ENCODE results near the gene MOB3B.
A peak's percentile ranks its signal among the peaks of the same experiment; 100 is the strongest.

Gene MOB3B

DNA sequence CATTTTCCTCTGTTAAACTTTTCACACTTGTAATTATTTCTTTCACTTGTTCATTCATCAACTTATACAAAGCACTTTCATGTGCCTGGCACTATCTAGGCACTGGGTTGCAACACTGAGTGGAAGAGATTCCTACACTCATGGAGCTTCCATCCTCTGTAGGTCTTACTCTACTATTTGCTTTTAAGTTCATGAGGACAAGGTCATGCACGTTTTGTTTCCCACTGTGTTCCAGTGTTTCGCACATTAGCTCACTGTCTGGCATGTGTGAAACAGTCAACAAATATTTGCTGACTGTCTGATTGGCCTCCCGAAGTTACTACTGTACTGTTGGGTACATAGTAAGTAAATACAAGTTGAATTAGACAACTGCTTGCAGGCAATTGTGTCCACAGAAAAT is 93.4 kb downstream of the MOB3B start:
- no peak overlapping the region for H3K18ac ChIP-seq (ENCODE audit: low read length)
- peak; percentile 58 to 75 for DNase-seq
- no peak overlapping the region for H2BK120ac ChIP-seq (ENCODE audit: insufficient read depth, low read length, poor library complexity)
- H2AK5ac ChIP-seq (ENCODE audit: low read length), result no peak overlapping the region
- H4K91ac ChIP-seq (ENCODE audit: low read depth, low read length), result no peak overlapping the region
- no peak overlapping the region for H2AFZ ChIP-seq (ENCODE audit: insufficient read depth, low read length, poor library complexity)
- H3K79me1 ChIP-seq (ENCODE audit: low read length), result peaks cover 20% of the 10 kb centered on the region
- no peaks in the 10 kb centered on the region for H3K27me3 ChIP-seq (ENCODE audit: insufficient read depth, low read length)
- no CpG with 5 or more reads among the region's 3 CpGs for WGBS (ENCODE audit: extremely low coverage, insufficient coverage, insufficient read length)
- no peak overlapping the region for H2BK12ac ChIP-seq (ENCODE audit: low read length)
- no peak overlapping the region for H3K23ac ChIP-seq (ENCODE audit: low read length)
- H3K27ac ChIP-seq (ENCODE audit: low read depth, low read length), result no peak overlapping the region
- no peak overlapping the region for H3K4ac ChIP-seq (ENCODE audit: low read depth, low read length)
- no peak overlapping the region for H3K4me2 ChIP-seq (ENCODE audit: low read length)
- H3K9ac ChIP-seq (ENCODE audit: low read length), result no peak overlapping the region
- no peak overlapping the region for H3K14ac ChIP-seq (ENCODE audit: low read length)
- H3K4me3 ChIP-seq (ENCODE audit: low read depth, low read length), result no peak overlapping the region
- H3K79me2 ChIP-seq (ENCODE audit: control insufficient read depth, insufficient read depth, low read length, poor library complexity), result peaks cover 1% of the 10 kb centered on the region
- H3K36me3 ChIP-seq (ENCODE audit: control insufficient read depth in 1 of 2, insufficient read depth in 2 of 2, low read length in 2 of 2), result no peaks in the 10 kb centered on the region
- no peak overlapping the region for H2BK5ac ChIP-seq (ENCODE audit: low read depth, low read length, poor library complexity)
- peaks cover 14 to 31% of the 10 kb centered on the region in 2 experiments for H3K4me1 ChIP-seq (ENCODE audit: control insufficient read depth in 1 of 2, insufficient read depth in 2 of 2, low read length in 2 of 2)
- H3K9me3 ChIP-seq (ENCODE audit: insufficient read depth, low read depth, low read length), result no peaks in the 10 kb centered on the region
- H4K12ac ChIP-seq (ENCODE audit: low read depth, low read length), result no peak overlapping the region
- no peak overlapping the region for H4K8ac ChIP-seq (ENCODE audit: low read depth, low read length)

DNA sequence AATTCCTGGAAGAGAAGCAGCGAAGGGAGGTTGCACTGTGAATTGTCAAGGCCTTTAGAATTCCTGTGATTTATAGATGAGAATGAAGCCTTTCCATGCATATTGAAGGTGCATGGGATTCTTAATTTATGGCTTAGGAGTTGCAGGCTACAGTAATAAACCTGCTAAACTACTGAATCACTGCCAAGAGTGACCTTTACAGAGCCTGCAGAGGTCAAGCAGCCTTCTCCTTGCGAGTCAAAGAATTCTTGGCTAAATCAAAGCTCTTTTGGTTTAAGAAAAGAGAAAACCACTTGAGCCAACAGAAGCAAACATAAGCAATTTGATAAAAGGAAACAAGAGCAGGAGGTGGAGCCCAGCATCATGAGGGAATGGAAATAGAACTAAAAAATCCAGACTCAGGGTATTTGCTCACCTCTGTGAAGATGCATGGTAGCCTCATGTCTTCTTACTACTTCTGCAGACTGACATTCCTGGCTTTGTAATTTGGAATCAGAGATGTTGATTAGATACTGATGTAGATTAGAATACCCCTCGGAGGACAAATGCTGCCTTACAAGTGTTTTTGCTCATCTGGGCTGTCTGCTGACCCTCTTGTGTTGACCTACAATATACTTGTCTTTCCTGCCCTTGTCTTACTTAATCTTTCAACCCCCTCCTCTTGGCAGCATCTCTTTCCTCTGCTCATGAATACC is 95.8 kb downstream of the MOB3B start:
- H3K79me1 ChIP-seq (ENCODE audit: low read length), result peaks cover 25% of the 10 kb centered on the region
- no peak overlapping the region for H3K14ac ChIP-seq (ENCODE audit: low read length)
- H2BK120ac ChIP-seq (ENCODE audit: insufficient read depth, low read length, poor library complexity), result no peak overlapping the region
- no peaks in the 10 kb centered on the region for H3K27me3 ChIP-seq (ENCODE audit: insufficient read depth, low read length)
- peak in 1 of 2 donors; percentile 67 for DNase-seq
- H3K36me3 ChIP-seq (ENCODE audit: control insufficient read depth in 1 of 2, insufficient read depth in 2 of 2, low read length in 2 of 2), result no peaks in the 10 kb centered on the region
- H3K9me3 ChIP-seq (ENCODE audit: insufficient read depth, low read depth, low read length), result no peaks in the 10 kb centered on the region
- H3K4ac ChIP-seq (ENCODE audit: low read depth, low read length), result no peak overlapping the region
- no peak overlapping the region for H3K4me2 ChIP-seq (ENCODE audit: low read length)
- WGBS (ENCODE audit: extremely low coverage, insufficient coverage, insufficient read length), result no CpG with 5 or more reads among the region's 3 CpGs
- no peak overlapping the region for H4K91ac ChIP-seq (ENCODE audit: low read depth, low read length)
- no peak overlapping the region for H3K4me3 ChIP-seq (ENCODE audit: low read depth, low read length)
- no peak overlapping the region for H2AK5ac ChIP-seq (ENCODE audit: low read length)
- H3K4me1 ChIP-seq (ENCODE audit: control insufficient read depth in 1 of 2, insufficient read depth in 2 of 2, low read length in 2 of 2), result peaks cover 24 to 40% of the 10 kb centered on the region in 2 experiments
- no peak overlapping the region for H3K9ac ChIP-seq (ENCODE audit: low read length)
- H3K27ac ChIP-seq (ENCODE audit: low read depth, low read length), result peak overlapping the region; percentile 75
- peaks cover 5% of the 10 kb centered on the region for H3K79me2 ChIP-seq (ENCODE audit: control insufficient read depth, insufficient read depth, low read length, poor library complexity)
- no peak overlapping the region for H3K23ac ChIP-seq (ENCODE audit: low read length)
- H2BK5ac ChIP-seq (ENCODE audit: low read depth, low read length, poor library complexity), result no peak overlapping the region
- no peak overlapping the region for H3K18ac ChIP-seq (ENCODE audit: low read length)
- no peak overlapping the region for H4K8ac ChIP-seq (ENCODE audit: low read depth, low read length)
- H2BK12ac ChIP-seq (ENCODE audit: low read length), result no peak overlapping the region
- no peak overlapping the region for H4K12ac ChIP-seq (ENCODE audit: low read depth, low read length)
- H2AFZ ChIP-seq (ENCODE audit: insufficient read depth, low read length, poor library complexity), result no peak overlapping the region

DNA sequence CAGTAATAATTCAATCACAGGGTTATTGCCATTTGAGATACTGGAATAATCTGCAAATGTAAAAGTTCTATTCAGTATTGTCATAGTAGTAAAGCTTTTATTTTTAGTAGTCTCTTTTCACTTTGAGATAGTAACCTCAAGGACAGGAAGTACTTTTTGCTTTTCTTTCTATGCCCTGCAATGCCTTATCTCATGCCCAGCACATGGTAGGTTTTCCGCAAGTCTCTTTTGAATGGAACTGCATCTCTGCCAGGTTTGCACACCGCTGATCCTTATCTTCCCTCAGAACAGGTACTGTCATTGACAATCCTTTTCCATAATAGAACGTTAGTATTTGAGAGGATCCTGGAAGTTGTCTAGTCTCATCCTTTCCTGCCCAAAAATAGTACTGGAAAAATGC is 97.3 kb downstream of the MOB3B start:
- Histone ChIP-seq H4K12ac (ENCODE audit: low read depth, low read length) (no peak overlapping the region), H3K4me1 (ENCODE audit: control insufficient read depth in 1 of 2, insufficient read depth in 2 of 2, low read length in 2 of 2) (peaks cover 28 to 42% of the 10 kb centered on the region in 2 experiments), H3K9me3 (ENCODE audit: insufficient read depth, low read depth, low read length) (no peaks in the 10 kb centered on the region), H2AFZ (ENCODE audit: insufficient read depth, low read length, poor library complexity) (no peak overlapping the region), H3K4me3 (ENCODE audit: low read depth, low read length) (no peak overlapping the region), H3K27me3 (ENCODE audit: insufficient read depth, low read length) (no peaks in the 10 kb centered on the region), H4K8ac (ENCODE audit: low read depth, low read length) (no peak overlapping the region), H3K18ac (ENCODE audit: low read length) (no peak overlapping the region), H2BK120ac (ENCODE audit: insufficient read depth, low read length, poor library complexity) (no peak overlapping the region), H4K91ac (ENCODE audit: low read depth, low read length) (no peak overlapping the region), H3K14ac (ENCODE audit: low read length) (no peak overlapping the region), H2BK5ac (ENCODE audit: low read depth, low read length, poor library complexity) (no peak overlapping the region), H3K79me2 (ENCODE audit: control insufficient read depth, insufficient read depth, low read length, poor library complexity) (peaks cover 8% of the 10 kb centered on the region), H2BK12ac (ENCODE audit: low read length) (no peak overlapping the region), H3K36me3 (ENCODE audit: control insufficient read depth in 1 of 2, insufficient read depth in 2 of 2, low read length in 2 of 2) (no peaks in the 10 kb centered on the region), H3K4ac (ENCODE audit: low read depth, low read length) (no peak overlapping the region), H3K4me2 (ENCODE audit: low read length) (no peak overlapping the region), H3K9ac (ENCODE audit: low read length) (no peak overlapping the region), H2AK5ac (ENCODE audit: low read length) (no peak overlapping the region), H3K23ac (ENCODE audit: low read length) (no peak overlapping the region), H3K27ac (ENCODE audit: low read depth, low read length) (peak overlapping the region; percentile 58), H3K79me1 (ENCODE audit: low read length) (peaks cover 35% of the 10 kb centered on the region)
- WGBS (ENCODE audit: extremely low coverage, insufficient coverage, insufficient read length), result no CpG with 5 or more reads among the region's 3 CpGs
- no peak for DNase-seq

DNA sequence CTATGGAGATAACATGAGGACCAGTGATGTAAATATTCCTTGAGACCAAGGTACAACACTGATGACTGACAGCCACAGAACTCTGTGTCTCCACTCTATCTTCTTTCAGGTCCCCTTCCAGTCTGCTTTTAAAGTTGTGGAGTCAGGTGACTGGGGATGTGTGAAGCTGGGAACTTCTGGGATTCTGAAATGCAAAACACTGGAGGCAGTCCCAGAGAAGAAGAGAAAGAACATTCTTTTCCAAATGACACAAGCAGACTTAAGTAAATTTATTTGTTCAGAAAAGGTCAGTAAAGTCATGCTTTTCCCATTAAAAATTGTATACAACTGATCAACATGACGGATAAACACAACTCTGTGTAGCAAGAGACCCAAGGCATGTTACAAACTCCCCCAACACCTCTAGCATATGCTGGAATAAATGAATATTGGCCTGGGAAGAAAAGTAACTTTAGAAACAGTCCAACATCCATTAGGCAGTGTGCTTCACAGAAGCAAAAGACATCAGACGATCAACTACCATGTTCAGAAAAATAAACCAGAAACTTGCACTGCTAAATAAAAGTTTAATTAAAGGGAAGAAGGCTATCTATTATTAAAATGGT is 98.0 kb downstream of the MOB3B start:
- Histone ChIP-seq H2BK12ac (ENCODE audit: low read length) (peak overlapping the region; percentile 4), H3K18ac (ENCODE audit: low read length) (no peak overlapping the region), H3K79me2 (ENCODE audit: control insufficient read depth, insufficient read depth, low read length, poor library complexity) (peaks cover 8% of the 10 kb centered on the region), H3K36me3 (ENCODE audit: control insufficient read depth in 1 of 2, insufficient read depth in 2 of 2, low read length in 2 of 2) (no peaks in the 10 kb centered on the region), H2AFZ (ENCODE audit: insufficient read depth, low read length, poor library complexity) (no peak overlapping the region), H2BK120ac (ENCODE audit: insufficient read depth, low read length, poor library complexity) (peak overlapping the region; percentile 16), H3K9me3 (ENCODE audit: insufficient read depth, low read depth, low read length) (no peaks in the 10 kb centered on the region), H4K91ac (ENCODE audit: low read depth, low read length) (peak overlapping the region; percentile 45), H3K9ac (ENCODE audit: low read length) (no peak overlapping the region), H2AK5ac (ENCODE audit: low read length) (no peak overlapping the region), H3K23ac (ENCODE audit: low read length) (no peak overlapping the region), H3K79me1 (ENCODE audit: low read length) (peaks cover 39% of the 10 kb centered on the region), H3K4ac (ENCODE audit: low read depth, low read length) (no peak overlapping the region), H3K27ac (ENCODE audit: low read depth, low read length) (peak overlapping the region; percentile 91), H4K12ac (ENCODE audit: low read depth, low read length) (no peak overlapping the region), H3K4me3 (ENCODE audit: low read depth, low read length) (no peak overlapping the region), H3K27me3 (ENCODE audit: insufficient read depth, low read length) (no peaks in the 10 kb centered on the region), H4K8ac (ENCODE audit: low read depth, low read length) (no peak overlapping the region), H2BK5ac (ENCODE audit: low read depth, low read length, poor library complexity) (peak overlapping the region; percentile 45), H3K4me1 (ENCODE audit: control insufficient read depth in 1 of 2, insufficient read depth in 2 of 2, low read length in 2 of 2) (peaks cover 28 to 48% of the 10 kb centered on the region in 2 experiments), H3K14ac (ENCODE audit: low read length) (no peak overlapping the region), H3K4me2 (ENCODE audit: low read length) (peak overlapping the region; percentile 8)
- DNase-seq, result no peak
- WGBS (ENCODE audit: extremely low coverage, insufficient coverage, insufficient read length), result no CpG with 5 or more reads among the region's 2 CpGs

Data from trophoblast cell (in vitro differentiated cells and primary cell).